Gastrocnemius medialis (tissue), 4 donors: ENCODE data around the gene CMIP. TPM values are rescaled to one million over a fixed set of nuclear protein-coding genes. Genes with fewer than 3 reads are reported as not detected.

ENCODE experiments used
- ATAC-seq, 2 donors: fragments of 150-250 bp; one replicate each; pipeline ENCODE4 v1.9.1; 2016
- DNase-seq, 2 donors: peaks; one replicate each; pipeline ENCODE4 v3.0.0-alpha.2; 2019
- H3K27ac ChIP-seq, 4 donors: fragments of 200-600 bp; sonication (generic); 1 replicate in 1 of 4; 2 replicates in 3 of 4; pipeline ENCODE4 v1.5.1; 2016 to 2018; ENCODE audit warnings: mild to moderate bottlenecking in 2 of 4, moderate library complexity in 1 of 4
- H3K27me3 ChIP-seq, 3 donors: fragments of 200-600 bp; sonication (generic) in 2 of 3; 1 replicate in 1 of 3; 2 replicates in 2 of 3; pipeline versions ENCODE4 v1.5.1 to v1.6.0; 2016 to 2019; ENCODE audit warnings: mild to moderate bottlenecking in 1 of 3, moderate library complexity in 1 of 3
- H3K36me3 ChIP-seq, 2 donors: fragments of 200-600 bp; sonication (generic) in 1 of 2; one replicate each; pipeline ENCODE4 v1.5.1; 2017 to 2018
- H3K4me1 ChIP-seq, 2 donors: fragments of 200-600 bp; sonication (generic) in 1 of 2; one replicate each; pipeline ENCODE4 v1.5.1; 2016 to 2017; ENCODE audit warnings: mild to moderate bottlenecking in 2 of 2
- H3K4me3 ChIP-seq, 4 donors: fragments of 200-600 bp; sonication (generic) in 3 of 4; 1 replicate in 1 of 4; 2 replicates in 3 of 4; pipeline ENCODE4 v1.5.1; 2016 to 2019; ENCODE audit warnings: mild to moderate bottlenecking in 2 of 4
- H3K9me3 ChIP-seq, 3 donors: fragments of 200-600 bp; sonication (generic) in 2 of 3; 1 replicate in 1 of 3; 2 replicates in 2 of 3; pipeline ENCODE4 v1.5.1; 2016 to 2019
- POLR2A ChIP-seq, 2 donors: fragments of 450-650 bp; IDR thresholded peaks; one replicate each; pipeline ENCODE4 v1.6.1; 2017; ENCODE audit warnings: antibody characterized with exemption in 2 of 2, mild to moderate bottlenecking in 2 of 2, moderate library complexity in 2 of 2
- in situ Hi-C, 4 donors: fragments of 200-750 bp; cut with MboI; loops; one replicate each; pipeline versions ENCODE4 v1.15.0 to v1.8.0; 2017; ENCODE audit warnings: low sequenced_read_pairs in 4 of 4
- intact Hi-C: fragments of 100-400 bp; cut with DNase I; formaldehyde crosslinking; loops from one replicate; pipeline ENCODE4 v1.15.1; 2023; ENCODE audit warnings: low total_unique reads
- total RNA-seq, 4 donors: library from RNA; depleted of rRNA; stranded (reverse); fragments of >200 nt; gene quantifications; one replicate each; pipeline versions ENCODE4 v1.1.0 to v1.2.3, GENCODE V29; 2016
- TF ChIP-seq, protein P1 (sequence below), 5 experiments: fragments of 450-650 bp in 3 of 5; fragments of 200-600 bp in 2 of 5; sonication (generic) in 2 of 5; IDR thresholded peaks in 4 of 5; conservative IDR thresholded peaks in 1 of 5; 1 replicate in 4 of 5; 2 replicates in 1 of 5; pipeline ENCODE4 v1.5.1; 2016 to 2019; ENCODE audit warnings: antibody characterized with exemption in 5 of 5, mild to moderate bottlenecking in 3 of 5, moderate library complexity in 3 of 5

The CMIP gene
- total RNA-seq, 4 donors from 2014 or later, result 0.90 to 5.1 (median 2.7) TPM

DNA sequence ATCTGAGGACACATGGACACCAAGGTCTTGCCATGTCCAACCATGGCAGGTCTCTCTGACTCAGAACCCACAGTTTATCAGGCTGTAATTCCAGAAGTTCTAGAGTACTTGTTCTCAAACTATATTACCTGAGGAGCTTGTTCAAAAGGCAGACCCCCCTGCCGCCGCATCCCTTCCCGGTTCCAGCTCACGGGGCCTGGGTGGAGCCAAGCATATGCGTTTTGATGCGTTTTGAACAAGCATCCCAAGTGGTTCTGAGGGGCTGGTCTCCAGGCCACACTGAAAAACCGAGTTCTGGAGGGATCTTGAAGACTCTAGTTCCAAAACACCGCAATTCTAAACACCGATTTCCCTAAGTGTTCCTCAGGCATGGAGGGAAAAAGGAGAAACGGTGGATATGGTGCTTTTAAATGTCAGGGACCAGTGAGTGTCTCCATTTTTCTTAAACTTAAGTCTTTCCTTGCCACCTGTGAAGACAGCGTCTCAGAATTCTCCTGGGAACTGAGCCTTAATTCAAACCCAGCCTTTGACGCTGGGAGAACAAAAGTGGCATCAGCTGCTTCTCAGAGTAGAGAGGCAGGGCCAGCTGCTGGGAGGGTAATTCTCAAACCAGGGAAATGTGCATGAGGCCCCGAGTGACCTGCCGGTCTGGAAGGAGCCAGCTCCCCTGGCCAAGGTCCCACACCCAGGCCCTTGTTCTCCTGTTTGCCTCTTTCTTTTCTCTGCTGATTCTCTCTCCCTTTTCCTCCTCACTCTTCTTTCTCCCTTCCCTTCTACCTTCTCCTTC lies 250.1 kb downstream of the CMIP start:
- no peak for DNase-seq
- in situ Hi-C loops, result no loop called here
- Histone ChIP-seq H3K36me3 (no peaks in the 10 kb centered on the region), H3K4me3 (no peak overlapping the region), H3K4me1 (peaks cover 0 to 8% of the 10 kb centered on the region in 2 donors), H3K27ac (peak overlapping the region in 1 of 4 donors; percentile 11), H3K27me3 (no peaks in the 10 kb centered on the region), H3K9me3 (no peaks in the 10 kb centered on the region)
- intact Hi-C loops, result loop anchor here (10.0 kb wide), 2 partner anchors 70 to 290 kb away; no protein-coding TSS in a partner anchor
- no peak for ATAC-seq
- TF ChIP-seq POLR2A (IDR thresholded peaks at IDR 0.05), result no peak
- TF ChIP-seq, protein P1, sequence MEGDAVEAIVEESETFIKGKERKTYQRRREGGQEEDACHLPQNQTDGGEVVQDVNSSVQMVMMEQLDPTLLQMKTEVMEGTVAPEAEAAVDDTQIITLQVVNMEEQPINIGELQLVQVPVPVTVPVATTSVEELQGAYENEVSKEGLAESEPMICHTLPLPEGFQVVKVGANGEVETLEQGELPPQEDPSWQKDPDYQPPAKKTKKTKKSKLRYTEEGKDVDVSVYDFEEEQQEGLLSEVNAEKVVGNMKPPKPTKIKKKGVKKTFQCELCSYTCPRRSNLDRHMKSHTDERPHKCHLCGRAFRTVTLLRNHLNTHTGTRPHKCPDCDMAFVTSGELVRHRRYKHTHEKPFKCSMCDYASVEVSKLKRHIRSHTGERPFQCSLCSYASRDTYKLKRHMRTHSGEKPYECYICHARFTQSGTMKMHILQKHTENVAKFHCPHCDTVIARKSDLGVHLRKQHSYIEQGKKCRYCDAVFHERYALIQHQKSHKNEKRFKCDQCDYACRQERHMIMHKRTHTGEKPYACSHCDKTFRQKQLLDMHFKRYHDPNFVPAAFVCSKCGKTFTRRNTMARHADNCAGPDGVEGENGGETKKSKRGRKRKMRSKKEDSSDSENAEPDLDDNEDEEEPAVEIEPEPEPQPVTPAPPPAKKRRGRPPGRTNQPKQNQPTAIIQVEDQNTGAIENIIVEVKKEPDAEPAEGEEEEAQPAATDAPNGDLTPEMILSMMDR (IDR thresholded peaks at IDR 0.05 in 4 of 5, conservative IDR thresholded peaks at IDR 0.05 in 1 of 5), result no peak

DNA sequence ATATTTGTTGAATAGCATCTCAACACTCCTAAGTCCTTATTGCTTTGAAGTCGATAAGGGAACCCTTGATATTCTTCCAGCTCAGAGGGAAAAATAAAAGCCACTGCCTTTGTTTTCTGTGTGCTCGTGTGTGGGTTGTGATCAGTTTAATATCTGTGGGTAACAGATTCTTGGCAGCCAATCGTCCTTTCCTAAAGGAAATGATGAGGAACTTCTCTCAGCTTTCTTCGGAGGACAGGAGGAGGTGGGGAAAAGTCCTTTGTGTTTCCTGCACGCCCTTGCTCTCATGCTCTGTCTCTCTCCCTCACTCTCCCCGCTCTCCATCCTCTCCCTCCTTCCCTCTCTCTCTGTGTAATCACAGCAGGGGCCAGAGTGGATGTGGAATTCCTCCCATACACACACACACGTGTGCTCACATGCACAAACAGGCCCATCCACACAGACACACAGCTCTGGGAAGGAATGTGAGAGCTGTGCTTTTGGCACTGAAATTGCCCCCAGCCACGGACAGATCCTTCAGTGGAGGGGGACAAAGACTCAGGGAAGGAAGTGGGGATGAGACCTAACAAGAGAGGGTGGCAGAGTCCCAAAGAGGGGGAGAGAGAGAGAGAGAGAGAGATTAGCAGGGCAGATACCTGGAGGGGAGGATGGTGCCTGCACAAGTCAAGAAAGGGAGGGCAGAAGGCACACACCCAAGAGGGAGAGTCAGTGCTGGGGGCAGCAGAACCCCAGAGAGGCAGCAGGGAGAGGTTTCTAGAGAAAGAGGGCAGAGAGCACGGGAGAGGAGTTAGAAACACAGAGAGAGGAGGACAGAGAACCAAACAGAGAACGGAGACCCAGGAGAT lies 250.9 kb downstream of the CMIP start:
- DNase-seq, result no peak
- H3K4me3 ChIP-seq, result no peak overlapping the region
- intact Hi-C loops (loop anchor here (10.0 kb wide), 2 partner anchors 71 to 291 kb away; no protein-coding TSS in a partner anchor), in situ Hi-C loops (no loop called here)
- H3K4me1 ChIP-seq, result peaks cover 0 to 8% of the 10 kb centered on the region in 2 donors
- peak overlapping the region in 1 of 4 donors; percentile 11 for H3K27ac ChIP-seq
- H3K27me3 ChIP-seq, result no peaks in the 10 kb centered on the region
- no peaks in the 10 kb centered on the region for H3K9me3 ChIP-seq
- no peak for ATAC-seq
- TF ChIP-seq, protein P1 (IDR thresholded peaks at IDR 0.05 in 4 of 5, conservative IDR thresholded peaks at IDR 0.05 in 1 of 5), result no peak
- no peak for TF ChIP-seq POLR2A (IDR thresholded peaks at IDR 0.05)
- no peaks in the 10 kb centered on the region for H3K36me3 ChIP-seq

DNA sequence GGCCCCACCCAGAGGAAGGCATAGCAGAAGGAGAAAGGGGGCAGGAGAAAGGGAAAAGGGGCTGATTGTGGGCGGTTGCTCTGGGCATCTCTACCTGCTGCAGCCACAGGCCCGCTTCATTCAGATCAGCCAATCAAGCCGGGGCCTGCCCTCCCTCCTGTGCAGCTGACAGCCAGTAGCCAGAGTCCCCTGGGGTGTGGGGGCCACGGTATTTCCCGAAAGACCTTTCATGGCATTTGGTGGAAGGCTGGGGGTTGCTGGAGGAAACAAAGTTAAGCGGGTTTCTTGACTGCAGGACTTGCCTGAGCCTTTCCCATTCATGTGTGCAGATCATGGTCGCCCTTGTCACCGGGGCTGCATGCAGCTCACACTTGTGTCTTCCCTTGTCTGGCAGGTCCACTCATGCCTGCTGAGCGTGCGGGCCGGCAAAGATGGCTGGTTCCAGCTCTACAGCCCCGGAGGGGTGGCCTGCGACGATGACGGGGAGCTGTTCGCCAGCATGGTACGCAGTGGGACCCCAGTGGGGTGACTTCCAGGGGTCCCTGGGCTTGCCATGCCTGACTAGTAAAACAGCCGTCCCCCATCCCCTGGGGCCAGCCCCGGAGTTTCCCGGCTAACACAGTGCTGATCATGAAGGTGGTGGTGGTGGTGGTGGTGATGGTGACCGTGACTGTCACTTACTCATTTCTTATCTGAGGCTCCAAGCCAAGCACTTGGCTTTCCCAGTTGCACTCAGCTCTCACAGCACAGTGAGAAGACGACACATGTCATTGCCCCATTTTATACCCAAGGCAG lies 251.8 kb downstream of the CMIP start:
- H3K27ac ChIP-seq, result no peak overlapping the region
- no peaks in the 10 kb centered on the region for H3K9me3 ChIP-seq
- intact Hi-C loops (loop anchor here (10.0 kb wide), 2 partner anchors 72 to 292 kb away; no protein-coding TSS in a partner anchor), in situ Hi-C loops (no loop called here)
- ATAC-seq (no peak), DNase-seq (no peak)
- H3K4me1 ChIP-seq, result peaks cover 0 to 8% of the 10 kb centered on the region in 2 donors
- no peak overlapping the region for H3K4me3 ChIP-seq
- H3K36me3 ChIP-seq, result no peaks in the 10 kb centered on the region
- no peaks in the 10 kb centered on the region for H3K27me3 ChIP-seq
- TF ChIP-seq, protein P1 (IDR thresholded peaks at IDR 0.05 in 4 of 5, conservative IDR thresholded peaks at IDR 0.05 in 1 of 5), result no peak
- no peak for TF ChIP-seq POLR2A (IDR thresholded peaks at IDR 0.05)

DNA sequence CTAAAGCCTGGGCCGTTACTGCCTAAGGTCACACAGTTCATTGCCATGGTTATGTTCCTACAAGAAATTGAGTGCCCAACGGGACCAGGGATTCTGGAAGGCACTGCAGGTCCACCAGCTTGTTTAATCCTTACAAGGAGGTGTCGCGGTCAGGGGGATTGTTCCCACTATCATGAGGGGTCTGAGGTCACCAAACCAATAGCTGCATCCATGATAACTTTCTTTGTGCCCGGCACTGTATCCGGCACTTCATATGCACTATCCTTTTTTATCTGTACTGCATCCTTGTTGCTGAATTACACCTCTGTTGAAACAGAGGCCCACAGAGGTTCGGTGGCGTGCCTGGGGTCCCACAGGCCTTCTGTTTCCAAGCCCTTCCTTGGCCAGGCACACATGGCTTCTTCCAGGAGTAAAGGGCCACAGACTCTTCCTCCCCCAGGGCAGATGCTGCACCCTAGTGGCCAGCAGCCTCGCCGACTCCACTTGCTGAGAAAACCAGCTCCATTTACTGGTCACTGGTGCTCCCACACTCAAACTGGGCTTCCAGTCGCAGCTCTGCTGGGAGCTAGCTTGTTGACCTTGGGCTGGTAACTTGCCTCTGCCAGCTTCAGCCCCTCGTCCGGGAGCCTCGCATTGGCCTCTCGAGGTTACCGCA lies 252.5 kb downstream of the CMIP start:
- Histone ChIP-seq H3K4me3 (no peak overlapping the region), H3K9me3 (no peaks in the 10 kb centered on the region), H3K4me1 (peaks cover 0 to 8% of the 10 kb centered on the region in 2 donors), H3K36me3 (no peaks in the 10 kb centered on the region), H3K27me3 (no peaks in the 10 kb centered on the region), H3K27ac (no peak overlapping the region)
- intact Hi-C loops, result loop anchor here (10.0 kb wide), 2 partner anchors 72 to 292 kb away; no protein-coding TSS in a partner anchor
- in situ Hi-C loops, result no loop called here
- no peak for DNase-seq
- TF ChIP-seq, protein P1 (IDR thresholded peaks at IDR 0.05 in 4 of 5, conservative IDR thresholded peaks at IDR 0.05 in 1 of 5), result peak in 4 of 5 experiments; percentile 42 to 58 (median 49)
- no peak for TF ChIP-seq POLR2A (IDR thresholded peaks at IDR 0.05)
- ATAC-seq, result no peak
